WTC11 (cell line): ENCODE results near the gene DISC1. TPM values are rescaled to one million over a fixed set of nuclear protein-coding genes. Genes with fewer than 3 reads are reported as not detected.

ENCODE experiments used
- ATAC-seq: fragments of 200-7000 bp; cut with Tn5 transposase; 2 replicates; pipeline ENCODE4 v1.10.0; 2021; ENCODE audit warnings: mild to moderate bottlenecking, moderate library complexity
- CTCF ChIA-PET: fragments of 300-600 bp; sonication (Branson Sonifier 250); formaldehyde crosslinking; loops from one replicate; lab custom pipeline; 2021; ENCODE audit warnings: antibody characterized with exemption; lab: Charles Lee
- POLR2A ChIA-PET: fragments of 350-600 bp; sonication (Branson Sonifier 250); formaldehyde crosslinking; loops from one replicate; lab custom pipeline; 2021; ENCODE audit warnings: antibody characterized with exemption; lab: Charles Lee
- DNase-seq: peaks from one replicate; pipeline ENCODE4 v3.0.0; 2021; ENCODE audit warnings: low spot score
- H3K27ac Mint-ChIP-seq: 2 replicates; pipeline ENCODE4 v1.8.0; 2021; ENCODE audit warnings: mixed read lengths
- H3K27me3 Mint-ChIP-seq: 2 replicates; pipeline ENCODE4 v1.8.0; 2021; ENCODE audit warnings: low read depth, mild to moderate bottlenecking, moderate library complexity, mixed read lengths
- H3K36me3 Mint-ChIP-seq: 2 replicates; pipeline ENCODE4 v1.8.0; 2021; ENCODE audit warnings: mixed read lengths
- H3K4me1 Mint-ChIP-seq: 2 replicates; pipeline ENCODE4 v1.8.0; 2022; ENCODE audit warnings: mixed read lengths
- H3K4me3 Mint-ChIP-seq: 2 replicates; pipeline ENCODE4 v1.8.0; 2021; ENCODE audit warnings: mild to moderate bottlenecking, moderate library complexity, mixed read lengths
- H3K9me3 Mint-ChIP-seq: 2 replicates; pipeline ENCODE4 v1.8.0; 2021; ENCODE audit warnings: mixed read lengths
- ATF1 ChIP-seq: sonication (generic); formaldehyde crosslinking; IDR thresholded peaks from 2 replicates; pipeline ENCODE4 v1.8.1; 2023; ENCODE audit warnings: mild to moderate bottlenecking, moderate library complexity, missing genetic modification reagents
- ELF4 ChIP-seq: sonication (generic); formaldehyde crosslinking; IDR thresholded peaks from 2 replicates; pipeline ENCODE4 v1.8.1; 2022; ENCODE audit warnings: low read depth, mild to moderate bottlenecking, moderate library complexity, missing genetic modification reagents
- GABPB1 ChIP-seq: sonication (generic); formaldehyde crosslinking; IDR thresholded peaks from 2 replicates; pipeline ENCODE4 v1.8.1; 2023; ENCODE audit warnings: mild to moderate bottlenecking, missing genetic modification reagents
- GRHL2 ChIP-seq: fragments of 250-450 bp; sonication (Bioruptor Pico); IDR thresholded peaks from 2 replicates; pipeline ENCODE4 v1.8.0; 2022; ENCODE audit warnings: mild to moderate bottlenecking, moderate library complexity; ENCODE audit not compliant: insufficient replicate concordance, severe bottlenecking
- HMGA2 ChIP-seq: fragments of 250-450 bp; sonication (Bioruptor Pico); IDR thresholded peaks from 2 replicates; pipeline ENCODE4 v1.4.0; 2021; ENCODE audit warnings: mild to moderate bottlenecking, moderate library complexity
- NFYB ChIP-seq: sonication (generic); formaldehyde crosslinking; conservative IDR thresholded peaks from 2 replicates; pipeline ENCODE4 v1.8.0; 2022; ENCODE audit warnings: low read depth, missing genetic modification reagents
- NR1H2 ChIP-seq: sonication (generic); formaldehyde crosslinking; IDR thresholded peaks from 2 replicates; pipeline ENCODE4 v1.9.0; 2021; ENCODE audit warnings: mild to moderate bottlenecking, moderate library complexity, missing genetic modification reagents
- NR3C1 ChIP-seq: sonication (generic); formaldehyde crosslinking; conservative IDR thresholded peaks from 2 replicates; pipeline ENCODE4 v1.8.1; 2023; ENCODE audit warnings: low read depth, mild to moderate bottlenecking, missing genetic modification reagents
- PRRX2 ChIP-seq: fragments of 250-450 bp; sonication (Bioruptor Pico); IDR thresholded peaks from 2 replicates; pipeline ENCODE4 v1.8.0; 2021; ENCODE audit warnings: mild to moderate bottlenecking
- TEAD1 ChIP-seq: sonication (generic); formaldehyde crosslinking; IDR thresholded peaks from 2 replicates; pipeline ENCODE4 v1.8.0; 2022; ENCODE audit warnings: mild to moderate bottlenecking, missing genetic modification reagents
- TP53 ChIP-seq: sonication (generic); formaldehyde crosslinking; IDR thresholded peaks from 2 replicates; pipeline ENCODE4 v1.8.1; 2023; ENCODE audit warnings: mild to moderate bottlenecking, missing genetic modification reagents
- ZNF138 ChIP-seq: sonication (generic); formaldehyde crosslinking; conservative IDR thresholded peaks from 2 replicates; pipeline ENCODE4 v1.8.1; 2022; ENCODE audit warnings: mild to moderate bottlenecking, moderate library complexity, missing genetic modification reagents
- ZNF416 ChIP-seq: fragments of 250-450 bp; sonication (Bioruptor Pico); IDR thresholded peaks from 2 replicates; pipeline ENCODE4 v1.9.0; 2021; ENCODE audit warnings: mild to moderate bottlenecking, inconsistent platforms
- total RNA-seq: library from RNA; stranded (reverse); gene quantifications from 3 replicates; pipeline ENCODE4 v1.2.3, GENCODE V29; 2021
- TF ChIP-seq, protein P1 (sequence below): fragments of 200-600 bp; IDR thresholded peaks from 2 replicates; pipeline ENCODE4 v1.8.0; 2022; ENCODE audit warnings: antibody characterized with exemption
- TF ChIP-seq, protein P2 (sequence below): fragments of 250-450 bp; sonication (Bioruptor Pico); IDR thresholded peaks from 2 replicates; pipeline ENCODE4 v2.1.2; 2022; ENCODE audit warnings: mild to moderate bottlenecking, moderate library complexity
- TF ChIP-seq, protein P3 (sequence below): sonication (generic); formaldehyde crosslinking; IDR thresholded peaks from 2 replicates; pipeline ENCODE4 v1.8.0; 2022; ENCODE audit warnings: missing genetic modification reagents
- TF ChIP-seq, protein P4 (sequence below): sonication (generic); formaldehyde crosslinking; IDR thresholded peaks from 2 replicates; pipeline ENCODE4 v1.8.0; 2022; ENCODE audit warnings: mild to moderate bottlenecking, missing genetic modification reagents
- TF ChIP-seq, protein P5 (sequence below): sonication (generic); formaldehyde crosslinking; IDR thresholded peaks from 2 replicates; pipeline ENCODE4 v1.8.1; 2023; ENCODE audit warnings: mild to moderate bottlenecking, missing genetic modification reagents
- TF ChIP-seq, protein P6 (sequence below): sonication (generic); formaldehyde crosslinking; IDR thresholded peaks from 2 replicates; pipeline ENCODE4 v1.8.1; 2022; ENCODE audit warnings: mild to moderate bottlenecking, moderate library complexity, missing genetic modification reagents
- TF ChIP-seq, protein P7 (sequence below): sonication (generic); formaldehyde crosslinking; IDR thresholded peaks from 2 replicates; pipeline ENCODE4 v1.8.0; 2022; ENCODE audit warnings: mild to moderate bottlenecking, missing genetic modification reagents
- TF ChIP-seq, protein P8 (sequence below): sonication (generic); formaldehyde crosslinking; IDR thresholded peaks from 2 replicates; pipeline ENCODE4 v1.8.1; 2022; ENCODE audit warnings: mild to moderate bottlenecking, missing genetic modification reagents, moderate library complexity, borderline replicate concordance

The DISC1 gene
- total RNA-seq, 1 experiment from 2014 or later: 5.5 TPM

DNA sequence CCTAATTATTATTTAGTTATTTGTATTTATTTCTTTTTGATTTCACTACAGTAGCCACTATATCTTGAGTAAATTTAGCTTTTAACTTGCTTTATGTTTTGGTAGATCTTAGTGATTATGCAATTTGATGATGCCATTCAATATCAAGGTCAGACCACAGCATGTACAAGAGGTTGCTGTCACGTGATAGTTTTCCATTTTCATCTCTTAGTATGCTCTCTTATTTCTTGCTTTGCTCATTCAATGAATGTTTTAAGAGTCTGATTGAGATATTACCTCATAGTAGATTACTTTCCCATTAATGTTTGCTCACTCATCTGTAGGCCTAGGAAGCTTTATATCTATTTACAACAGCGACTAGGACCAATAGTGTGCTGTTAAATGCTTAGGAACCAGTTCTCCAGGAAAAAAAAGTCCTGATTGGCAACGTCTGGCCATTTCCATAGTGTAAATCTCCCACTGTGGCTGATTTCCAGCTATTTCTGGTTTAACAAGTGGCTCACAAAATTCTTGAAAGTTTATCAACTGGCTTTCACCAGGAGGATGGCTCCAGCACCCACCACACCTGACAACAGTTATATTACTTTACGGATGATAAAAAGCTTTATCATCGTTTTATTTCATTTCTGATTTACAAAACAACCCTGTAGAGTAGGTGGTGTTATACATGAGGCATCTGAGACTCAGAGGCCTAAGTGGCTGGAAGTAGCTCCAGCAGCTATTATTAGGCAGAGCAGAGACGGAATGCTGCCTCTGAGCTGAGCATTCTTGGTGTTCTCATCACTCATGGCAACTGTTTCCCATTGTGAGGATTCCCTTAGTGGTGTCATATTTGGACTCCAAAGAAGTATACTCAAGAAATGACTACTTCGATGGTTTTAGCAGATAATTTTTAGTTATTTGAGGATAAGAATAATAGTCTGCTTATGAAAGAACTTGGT lies 235.2 kb downstream of the DISC1 start (continued):
- TF ChIP-seq, protein P1, sequence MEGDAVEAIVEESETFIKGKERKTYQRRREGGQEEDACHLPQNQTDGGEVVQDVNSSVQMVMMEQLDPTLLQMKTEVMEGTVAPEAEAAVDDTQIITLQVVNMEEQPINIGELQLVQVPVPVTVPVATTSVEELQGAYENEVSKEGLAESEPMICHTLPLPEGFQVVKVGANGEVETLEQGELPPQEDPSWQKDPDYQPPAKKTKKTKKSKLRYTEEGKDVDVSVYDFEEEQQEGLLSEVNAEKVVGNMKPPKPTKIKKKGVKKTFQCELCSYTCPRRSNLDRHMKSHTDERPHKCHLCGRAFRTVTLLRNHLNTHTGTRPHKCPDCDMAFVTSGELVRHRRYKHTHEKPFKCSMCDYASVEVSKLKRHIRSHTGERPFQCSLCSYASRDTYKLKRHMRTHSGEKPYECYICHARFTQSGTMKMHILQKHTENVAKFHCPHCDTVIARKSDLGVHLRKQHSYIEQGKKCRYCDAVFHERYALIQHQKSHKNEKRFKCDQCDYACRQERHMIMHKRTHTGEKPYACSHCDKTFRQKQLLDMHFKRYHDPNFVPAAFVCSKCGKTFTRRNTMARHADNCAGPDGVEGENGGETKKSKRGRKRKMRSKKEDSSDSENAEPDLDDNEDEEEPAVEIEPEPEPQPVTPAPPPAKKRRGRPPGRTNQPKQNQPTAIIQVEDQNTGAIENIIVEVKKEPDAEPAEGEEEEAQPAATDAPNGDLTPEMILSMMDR: no peak
- TF ChIP-seq, protein P2, sequence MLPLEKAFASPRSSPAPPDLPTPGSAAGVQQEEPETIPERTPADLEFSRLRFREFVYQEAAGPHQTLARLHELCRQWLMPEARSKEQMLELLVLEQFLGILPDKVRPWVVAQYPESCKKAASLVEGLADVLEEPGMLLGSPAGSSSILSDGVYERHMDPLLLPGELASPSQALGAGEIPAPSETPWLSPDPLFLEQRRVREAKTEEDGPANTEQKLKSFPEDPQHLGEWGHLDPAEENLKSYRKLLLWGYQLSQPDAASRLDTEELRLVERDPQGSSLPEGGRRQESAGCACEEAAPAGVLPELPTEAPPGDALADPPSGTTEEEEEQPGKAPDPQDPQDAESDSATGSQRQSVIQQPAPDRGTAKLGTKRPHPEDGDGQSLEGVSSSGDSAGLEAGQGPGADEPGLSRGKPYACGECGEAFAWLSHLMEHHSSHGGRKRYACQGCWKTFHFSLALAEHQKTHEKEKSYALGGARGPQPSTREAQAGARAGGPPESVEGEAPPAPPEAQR (CRISPR knock-in tag): no peak
- TF ChIP-seq ZNF138 (no peak), HMGA2 (no peak), ZNF416 (CRISPR knock-in tag) (no peak), GRHL2 (CRISPR knock-in tag) (no peak), TP53 (CRISPR knock-in tag) (no peak), TEAD1 (CRISPR knock-in tag) (no peak), PRRX2 (no peak)
- TF ChIP-seq, protein P3, sequence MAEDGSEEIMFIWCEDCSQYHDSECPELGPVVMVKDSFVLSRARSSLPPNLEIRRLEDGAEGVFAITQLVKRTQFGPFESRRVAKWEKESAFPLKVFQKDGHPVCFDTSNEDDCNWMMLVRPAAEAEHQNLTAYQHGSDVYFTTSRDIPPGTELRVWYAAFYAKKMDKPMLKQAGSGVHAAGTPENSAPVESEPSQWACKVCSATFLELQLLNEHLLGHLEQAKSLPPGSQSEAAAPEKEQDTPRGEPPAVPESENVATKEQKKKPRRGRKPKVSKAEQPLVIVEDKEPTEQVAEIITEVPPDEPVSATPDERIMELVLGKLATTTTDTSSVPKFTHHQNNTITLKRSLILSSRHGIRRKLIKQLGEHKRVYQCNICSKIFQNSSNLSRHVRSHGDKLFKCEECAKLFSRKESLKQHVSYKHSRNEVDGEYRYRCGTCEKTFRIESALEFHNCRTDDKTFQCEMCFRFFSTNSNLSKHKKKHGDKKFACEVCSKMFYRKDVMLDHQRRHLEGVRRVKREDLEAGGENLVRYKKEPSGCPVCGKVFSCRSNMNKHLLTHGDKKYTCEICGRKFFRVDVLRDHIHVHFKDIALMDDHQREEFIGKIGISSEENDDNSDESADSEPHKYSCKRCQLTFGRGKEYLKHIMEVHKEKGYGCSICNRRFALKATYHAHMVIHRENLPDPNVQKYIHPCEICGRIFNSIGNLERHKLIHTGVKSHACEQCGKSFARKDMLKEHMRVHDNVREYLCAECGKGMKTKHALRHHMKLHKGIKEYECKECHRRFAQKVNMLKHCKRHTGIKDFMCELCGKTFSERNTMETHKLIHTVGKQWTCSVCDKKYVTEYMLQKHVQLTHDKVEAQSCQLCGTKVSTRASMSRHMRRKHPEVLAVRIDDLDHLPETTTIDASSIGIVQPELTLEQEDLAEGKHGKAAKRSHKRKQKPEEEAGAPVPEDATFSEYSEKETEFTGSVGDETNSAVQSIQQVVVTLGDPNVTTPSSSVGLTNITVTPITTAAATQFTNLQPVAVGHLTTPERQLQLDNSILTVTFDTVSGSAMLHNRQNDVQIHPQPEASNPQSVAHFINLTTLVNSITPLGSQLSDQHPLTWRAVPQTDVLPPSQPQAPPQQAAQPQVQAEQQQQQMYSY (CRISPR knock-in tag): no peak

DNA sequence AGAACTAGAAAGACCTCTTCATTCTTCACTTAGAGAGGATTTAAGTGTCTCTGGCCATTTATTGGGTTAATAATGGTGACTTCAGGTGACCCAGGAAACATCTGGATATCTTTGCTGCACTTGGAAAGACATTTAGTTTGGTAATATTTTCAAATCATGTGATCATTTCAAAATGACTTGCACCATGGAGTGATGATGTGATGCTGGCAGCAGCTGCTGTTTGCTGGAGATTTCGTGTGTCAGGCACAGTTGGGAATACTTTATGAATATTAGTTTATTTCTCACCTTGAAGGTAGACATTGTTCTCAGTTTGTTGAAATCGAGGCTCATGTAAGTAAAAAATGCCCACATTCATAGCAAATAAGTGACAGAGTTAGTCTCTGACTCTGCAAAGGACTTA lies 236.0 kb downstream of the DISC1 start:
- Mint-ChIP-seq H3K9me3 (no peaks in the 10 kb centered on the region), H3K4me1 (peaks cover 13% of the 10 kb centered on the region), H3K27me3 (no peaks in the 10 kb centered on the region; the same call in none of the 2 replicates), H3K36me3 (no peaks in the 10 kb centered on the region), H3K4me3 (no peak overlapping the region), H3K27ac (no peak overlapping the region)
- DNase-seq (no peak), ATAC-seq (no peak)
- ChIA-PET CTCF (no interaction called here), POLR2A (interaction anchor here (0.7 kb wide), 1 partner anchor 363 kb away, joined by 7 read pairs; no protein-coding TSS in a partner anchor)
- no peak for TF ChIP-seq ELF4 (CRISPR knock-in tag)
- no peak for TF ChIP-seq NR3C1 (CRISPR knock-in tag)
- TF ChIP-seq GABPB1 (CRISPR knock-in tag): no peak
- no peak for TF ChIP-seq NR1H2 (CRISPR knock-in tag)
- TF ChIP-seq, protein P4, sequence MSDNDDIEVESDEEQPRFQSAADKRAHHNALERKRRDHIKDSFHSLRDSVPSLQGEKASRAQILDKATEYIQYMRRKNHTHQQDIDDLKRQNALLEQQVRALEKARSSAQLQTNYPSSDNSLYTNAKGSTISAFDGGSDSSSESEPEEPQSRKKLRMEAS (CRISPR knock-in tag): no peak
- TF ChIP-seq, protein P5, sequence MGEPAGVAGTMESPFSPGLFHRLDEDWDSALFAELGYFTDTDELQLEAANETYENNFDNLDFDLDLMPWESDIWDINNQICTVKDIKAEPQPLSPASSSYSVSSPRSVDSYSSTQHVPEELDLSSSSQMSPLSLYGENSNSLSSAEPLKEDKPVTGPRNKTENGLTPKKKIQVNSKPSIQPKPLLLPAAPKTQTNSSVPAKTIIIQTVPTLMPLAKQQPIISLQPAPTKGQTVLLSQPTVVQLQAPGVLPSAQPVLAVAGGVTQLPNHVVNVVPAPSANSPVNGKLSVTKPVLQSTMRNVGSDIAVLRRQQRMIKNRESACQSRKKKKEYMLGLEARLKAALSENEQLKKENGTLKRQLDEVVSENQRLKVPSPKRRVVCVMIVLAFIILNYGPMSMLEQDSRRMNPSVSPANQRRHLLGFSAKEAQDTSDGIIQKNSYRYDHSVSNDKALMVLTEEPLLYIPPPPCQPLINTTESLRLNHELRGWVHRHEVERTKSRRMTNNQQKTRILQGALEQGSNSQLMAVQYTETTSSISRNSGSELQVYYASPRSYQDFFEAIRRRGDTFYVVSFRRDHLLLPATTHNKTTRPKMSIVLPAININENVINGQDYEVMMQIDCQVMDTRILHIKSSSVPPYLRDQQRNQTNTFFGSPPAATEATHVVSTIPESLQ (CRISPR knock-in tag): no peak
- TF ChIP-seq, protein P6, sequence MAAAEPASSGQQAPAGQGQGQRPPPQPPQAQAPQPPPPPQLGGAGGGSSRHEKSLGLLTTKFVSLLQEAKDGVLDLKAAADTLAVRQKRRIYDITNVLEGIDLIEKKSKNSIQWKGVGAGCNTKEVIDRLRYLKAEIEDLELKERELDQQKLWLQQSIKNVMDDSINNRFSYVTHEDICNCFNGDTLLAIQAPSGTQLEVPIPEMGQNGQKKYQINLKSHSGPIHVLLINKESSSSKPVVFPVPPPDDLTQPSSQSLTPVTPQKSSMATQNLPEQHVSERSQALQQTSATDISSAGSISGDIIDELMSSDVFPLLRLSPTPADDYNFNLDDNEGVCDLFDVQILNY (CRISPR knock-in tag): no peak
- TF ChIP-seq, protein P7, sequence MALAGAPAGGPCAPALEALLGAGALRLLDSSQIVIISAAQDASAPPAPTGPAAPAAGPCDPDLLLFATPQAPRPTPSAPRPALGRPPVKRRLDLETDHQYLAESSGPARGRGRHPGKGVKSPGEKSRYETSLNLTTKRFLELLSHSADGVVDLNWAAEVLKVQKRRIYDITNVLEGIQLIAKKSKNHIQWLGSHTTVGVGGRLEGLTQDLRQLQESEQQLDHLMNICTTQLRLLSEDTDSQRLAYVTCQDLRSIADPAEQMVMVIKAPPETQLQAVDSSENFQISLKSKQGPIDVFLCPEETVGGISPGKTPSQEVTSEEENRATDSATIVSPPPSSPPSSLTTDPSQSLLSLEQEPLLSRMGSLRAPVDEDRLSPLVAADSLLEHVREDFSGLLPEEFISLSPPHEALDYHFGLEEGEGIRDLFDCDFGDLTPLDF: no peak
- TF ChIP-seq, protein P8, sequence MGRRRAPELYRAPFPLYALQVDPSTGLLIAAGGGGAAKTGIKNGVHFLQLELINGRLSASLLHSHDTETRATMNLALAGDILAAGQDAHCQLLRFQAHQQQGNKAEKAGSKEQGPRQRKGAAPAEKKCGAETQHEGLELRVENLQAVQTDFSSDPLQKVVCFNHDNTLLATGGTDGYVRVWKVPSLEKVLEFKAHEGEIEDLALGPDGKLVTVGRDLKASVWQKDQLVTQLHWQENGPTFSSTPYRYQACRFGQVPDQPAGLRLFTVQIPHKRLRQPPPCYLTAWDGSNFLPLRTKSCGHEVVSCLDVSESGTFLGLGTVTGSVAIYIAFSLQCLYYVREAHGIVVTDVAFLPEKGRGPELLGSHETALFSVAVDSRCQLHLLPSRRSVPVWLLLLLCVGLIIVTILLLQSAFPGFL (CRISPR knock-in tag): no peak
- no peak for TF ChIP-seq ATF1 (CRISPR knock-in tag)
- TF ChIP-seq NFYB (CRISPR knock-in tag): no peak
